AG10803 (cell line): ENCODE measurements around the gene SLC9A3.

Experiments used
- DNase-seq: peaks from one replicate; pipeline ENCODE4 v3.0.0; 2010; ENCODE audit warnings: low read depth
- H3K4me3 ChIP-seq: 2 replicates; pipeline ENCODE4 v1.5.1; 2011; ENCODE audit warnings: mild to moderate bottlenecking, low read length, control low read depth
- CTCF ChIP-seq: conservative IDR thresholded peaks from 2 replicates; pipeline ENCODE4 v1.5.1; 2011; ENCODE audit warnings: mild to moderate bottlenecking, low read length, control low read depth, inconsistent platforms

Gene SLC9A3

GRCh38 chr5:569868-570361, 45.7 kb upstream of the SLC9A3 start:
- no peak for DNase-seq
- no peak for TF ChIP-seq CTCF

GRCh38 chr5:569358-569867, 45.2 kb upstream of the SLC9A3 start:
- DNase-seq, result no peak
- no peak for TF ChIP-seq CTCF
- no peak overlapping the region for H3K4me3 ChIP-seq

More at GRCh38 chr5:569868-570361, 45.7 kb upstream of the SLC9A3 start:
- H3K4me3 ChIP-seq, result no peak overlapping the region

GRCh38 chr5:568809-569208, 44.6 kb upstream of the SLC9A3 start:
- no peak overlapping the region for H3K4me3 ChIP-seq
- no peak for DNase-seq
- no peak for TF ChIP-seq CTCF

- H3K4me3 ChIP-seq, result no peak overlapping the region
- DNase-seq, result no peak
- no peak for TF ChIP-seq CTCF
Measured at GRCh38 chr5:568061-568781, 44.0 kb upstream of the SLC9A3 start.

GRCh38 chr5:567664-568060, 43.4 kb upstream of the SLC9A3 start:
- TF ChIP-seq CTCF, result no peak
- no peak overlapping the region for H3K4me3 ChIP-seq
- no peak for DNase-seq

GRCh38 chr5:566636-567309, 42.5 kb upstream of the SLC9A3 start:
- no peak for TF ChIP-seq CTCF
- no peak overlapping the region for H3K4me3 ChIP-seq
- DNase-seq, result no peak
